PC-3 (cell line): ENCODE data around the gene MAML2. TPM values are rescaled to one million over a fixed set of nuclear protein-coding genes. Genes with fewer than 3 reads are reported as not detected.

ENCODE experiments used
- ATAC-seq: fragments of 200-7000 bp; cut with Tn5 transposase; 2 replicates; pipeline ENCODE4 v1.9.1; 2020; ENCODE audit warnings: mild to moderate bottlenecking, moderate library complexity
- BruUV-seq: library from RNA; stranded (reverse); fragments of 400-500 nt; replicated peaks from 2 replicates; lab custom pipeline; 2021; lab: Mats Ljungman, UMichigan
- CTCF ChIA-PET: fragments of 300-600 bp; sonication (Branson Sonifier 250); formaldehyde crosslinking; loops from one replicate; lab custom pipeline; 2022; ENCODE audit warnings: antibody characterized with exemption; lab: Charles Lee
- POLR2A ChIA-PET: fragments of 300-600 bp; sonication (Branson Sonifier 250); formaldehyde crosslinking; loops from one replicate; lab custom pipeline; 2022; ENCODE audit warnings: antibody characterized with exemption; ENCODE audit not compliant: unreplicated experiment; lab: Charles Lee
- DNase-seq: peaks from one replicate; pipeline ENCODE4 v3.0.0-alpha.2; 2015
- H2AFZ ChIP-seq: fragments of 300-600 bp; sonication (generic); 2 replicates; pipeline ENCODE4 v1.6.0; 2016; ENCODE audit warnings: antibody characterized with exemption, low read length
- H3F3A ChIP-seq: fragments of 300-600 bp; sonication (generic); one replicate; pipeline ENCODE4 v1.6.0; 2017; ENCODE audit warnings: antibody characterized with exemption, low read length, control low read depth, mild to moderate bottlenecking; ENCODE audit not compliant: unreplicated experiment
- H3K27ac ChIP-seq: fragments of 300-600 bp; sonication (generic); 2 replicates; pipeline ENCODE4 v1.5.1; 2016; ENCODE audit warnings: mild to moderate bottlenecking, low read length
- H3K27me3 ChIP-seq: fragments of 300-600 bp; sonication (generic); 2 replicates; pipeline ENCODE4 v1.6.1; 2016; ENCODE audit warnings: low read length, mixed read lengths
- H3K36me3 ChIP-seq: fragments of 300-600 bp; sonication (generic); 2 replicates; pipeline ENCODE4 v1.6.1; 2016; ENCODE audit warnings: low read depth, mixed run types, low read length, mixed read lengths
- H3K4me1 ChIP-seq: fragments of 300-600 bp; sonication (generic); 2 replicates; pipeline ENCODE4 v1.5.1; 2016; ENCODE audit warnings: low read length; ENCODE audit not compliant: insufficient read depth
- H3K4me2 ChIP-seq: fragments of 300-600 bp; sonication (generic); 2 replicates; pipeline ENCODE4 v1.6.0; 2016; ENCODE audit warnings: low read length
- H3K4me3 ChIP-seq: fragments of 300-600 bp; sonication (generic); 2 replicates; pipeline ENCODE4 v1.5.1; 2016; ENCODE audit warnings: mild to moderate bottlenecking, low read length, mixed read lengths
- H3K79me2 ChIP-seq: fragments of 300-600 bp; sonication (generic); 2 replicates; pipeline ENCODE4 v1.6.1; 2017; ENCODE audit warnings: low read length, mixed read lengths
- H3K9ac ChIP-seq: fragments of 300-600 bp; sonication (generic); 2 replicates; pipeline ENCODE4 v1.6.0; 2016; ENCODE audit warnings: mild to moderate bottlenecking, low read length
- H3K9me2 ChIP-seq: fragments of 300-600 bp; sonication (generic); replicated peaks from 2 replicates; pipeline ENCODE4 v1.6.1; 2016; ENCODE audit warnings: mixed run types, low read length, mixed read lengths
- H3K9me3 ChIP-seq: fragments of 300-600 bp; sonication (generic); 2 replicates; pipeline ENCODE4 v1.6.1; 2016; ENCODE audit warnings: low read length, mixed read lengths
- H4K20me1 ChIP-seq: fragments of 300-600 bp; sonication (generic); 2 replicates; pipeline ENCODE4 v1.6.1; 2016; ENCODE audit warnings: low read length, mixed read lengths
- CTCF ChIP-seq: fragments of 300-600 bp; sonication (generic); conservative IDR thresholded peaks from 2 replicates; pipeline ENCODE4 v1.5.1; 2017; ENCODE audit warnings: antibody characterized with exemption, low read depth, mild to moderate bottlenecking, low read length
- EZH2 ChIP-seq: fragments of 300-600 bp; sonication (generic); IDR thresholded peaks from one replicate; pipeline ENCODE4 v1.6.1; 2017; ENCODE audit warnings: antibody characterized with exemption, mild to moderate bottlenecking, low read length; ENCODE audit not compliant: unreplicated experiment
- EZH2phosphoT487 ChIP-seq: fragments of 300-600 bp; sonication (generic); IDR thresholded peaks from 2 replicates; pipeline ENCODE4 v1.6.1; 2018; ENCODE audit warnings: mild to moderate bottlenecking, antibody characterized with exemption, low read length, borderline replicate concordance
- intact Hi-C: fragments of 100-400 bp; cut with micrococcal nuclease; formaldehyde crosslinking; loops from 2 replicates; pipeline ENCODE4 v1.9.0; 2023
- total RNA-seq: library from RNA; depleted of rRNA; stranded (reverse); fragments of >200 nt; gene quantifications from 2 replicates; pipeline ENCODE4 v1.2.3, GENCODE V29; 2014

MAML2 gene
- total RNA-seq, 1 experiment from 2014 or later, result 10.9 TPM

- no peak overlapping the region for H3K27ac ChIP-seq
- ChIA-PET POLR2A (no interaction called here), CTCF (no interaction called here)
- no peak overlapping the region for H3K9ac ChIP-seq
- no peaks in the 10 kb centered on the region for H3K79me2 ChIP-seq
- no peaks in the 10 kb centered on the region for H3F3A ChIP-seq
- intact Hi-C loops, result no loop called here
- BruUV-seq, result no TSS peak
- no peak for TF ChIP-seq EZH2
- no peak for TF ChIP-seq EZH2phosphoT487
- no peak for TF ChIP-seq CTCF
- H3K36me3 ChIP-seq, result 0 out of 2 replicates have a peak, but pooled peaks cover 3% of the 10 kb centered on the region
- H3K4me3 ChIP-seq, result no peak overlapping the region
- DNase-seq, result no peak
- peaks cover 18% of the 10 kb centered on the region for H3K4me1 ChIP-seq
- H2AFZ ChIP-seq, result no peak overlapping the region
- H3K27me3 ChIP-seq, result no peaks in the 10 kb centered on the region
- ATAC-seq, result no peak
- H4K20me1 ChIP-seq, result no peaks in the 10 kb centered on the region
- no peak overlapping the region for H3K4me2 ChIP-seq
- no peaks in the 10 kb centered on the region for H3K9me3 ChIP-seq
- H3K9me2 ChIP-seq, result no peaks in the 10 kb centered on the region
These were observed 145.9 kb downstream of the MAML2 start for GRCh38 chr11:96197103-96197502.

GRCh38 chr11:96196181-96196662, 146.8 kb downstream of the MAML2 start:
- no peaks in the 10 kb centered on the region for H3K27me3 ChIP-seq
- DNase-seq (no peak), ATAC-seq (no peak)
- CTCF ChIA-PET, result no interaction called here
- no peak overlapping the region for H3K4me2 ChIP-seq
- no peaks in the 10 kb centered on the region for H3F3A ChIP-seq
- intact Hi-C loops, result no loop called here
- H3K27ac ChIP-seq, result no peak overlapping the region
- H3K9ac ChIP-seq, result no peak overlapping the region
- H3K9me3 ChIP-seq, result no peaks in the 10 kb centered on the region
- H3K36me3 ChIP-seq, result 0 out of 2 replicates have a peak, but pooled peaks cover 3% of the 10 kb centered on the region
- TF ChIP-seq EZH2phosphoT487, result no peak
- no peak for TF ChIP-seq EZH2
- no peak for TF ChIP-seq CTCF
- POLR2A ChIA-PET, result no interaction called here
- no peaks in the 10 kb centered on the region for H4K20me1 ChIP-seq
- H3K4me3 ChIP-seq, result no peak overlapping the region
- BruUV-seq, result no TSS peak
- no peak overlapping the region for H2AFZ ChIP-seq
- H3K4me1 ChIP-seq, result peaks cover 18% of the 10 kb centered on the region
- no peaks in the 10 kb centered on the region for H3K9me2 ChIP-seq
- no peaks in the 10 kb centered on the region for H3K79me2 ChIP-seq

GRCh38 chr11:96195671-96196070, 147.3 kb downstream of the MAML2 start:
- DNase-seq, result no peak
- H3K27me3 ChIP-seq, result no peaks in the 10 kb centered on the region
- H3K36me3 ChIP-seq, result 0 out of 2 replicates have a peak, but pooled peaks cover 3% of the 10 kb centered on the region
- ChIA-PET CTCF (no interaction called here), POLR2A (no interaction called here)
- H3K4me2 ChIP-seq, result no peak overlapping the region
- H2AFZ ChIP-seq, result no peak overlapping the region
- H3K9ac ChIP-seq, result no peak overlapping the region
- no TSS peak for BruUV-seq
- no peaks in the 10 kb centered on the region for H4K20me1 ChIP-seq
- H3K4me1 ChIP-seq, result peaks cover 15% of the 10 kb centered on the region
- no peaks in the 10 kb centered on the region for H3K9me3 ChIP-seq
- no peak for ATAC-seq
- no peaks in the 10 kb centered on the region for H3F3A ChIP-seq
- no peaks in the 10 kb centered on the region for H3K9me2 ChIP-seq
- TF ChIP-seq EZH2, result no peak
- no peak for TF ChIP-seq EZH2phosphoT487
- no peak for TF ChIP-seq CTCF
- H3K27ac ChIP-seq, result no peak overlapping the region
- intact Hi-C loops, result no loop called here
- no peaks in the 10 kb centered on the region for H3K79me2 ChIP-seq
- H3K4me3 ChIP-seq, result no peak overlapping the region
